ENCODE data around the gene SRBD1.

SRBD1 gene

DNA sequence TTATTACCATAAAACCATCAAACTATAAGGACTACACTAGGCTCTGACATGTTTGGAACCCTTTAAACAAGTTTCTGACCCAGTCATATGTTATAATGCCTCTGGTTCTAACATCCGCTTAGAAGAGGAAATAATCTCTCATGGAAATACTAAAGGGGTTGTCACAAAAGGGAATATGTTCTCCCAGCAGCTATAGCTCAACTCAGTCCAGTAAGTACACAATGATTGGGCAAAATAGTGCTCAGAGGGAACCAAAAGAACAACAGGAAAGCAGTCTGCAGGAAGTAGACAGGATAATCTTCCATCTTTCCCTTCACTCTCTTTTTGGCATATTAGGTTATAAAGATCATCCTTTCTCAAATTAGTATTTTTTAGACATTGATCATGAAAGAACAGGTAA is 4.3 kb downstream of the SRBD1 start:
- Histone ChIP-seq H3K9ac (ENCODE audit: low read length) (no peak overlapping the region), H3K27me3 (ENCODE audit: low read depth, low read length) (no peaks in the 10 kb centered on the region), H3K4me3 (ENCODE audit: low read length) (no peak overlapping the region), H3K4me1 (ENCODE audit: low read length) (peaks cover 33% of the 10 kb centered on the region), H2AFZ (ENCODE audit: low read depth, low read length) (no peak overlapping the region), H3K36me3 (replicated peaks; ENCODE audit: low read depth, low read length) (peaks cover 17% of the 10 kb centered on the region), H3K79me2 (ENCODE audit: low read length) (peaks cover 37% of the 10 kb centered on the region), H3K4me2 (ENCODE audit: low read length) (no peak overlapping the region), H4K20me1 (ENCODE audit: insufficient read depth, low read length) (no peaks in the 10 kb centered on the region), H3K9me3 (ENCODE audit: insufficient read depth, low read length) (no peaks in the 10 kb centered on the region), H3K27ac (ENCODE audit: low read length) (no peak overlapping the region)
- TF ChIP-seq, protein P1, sequence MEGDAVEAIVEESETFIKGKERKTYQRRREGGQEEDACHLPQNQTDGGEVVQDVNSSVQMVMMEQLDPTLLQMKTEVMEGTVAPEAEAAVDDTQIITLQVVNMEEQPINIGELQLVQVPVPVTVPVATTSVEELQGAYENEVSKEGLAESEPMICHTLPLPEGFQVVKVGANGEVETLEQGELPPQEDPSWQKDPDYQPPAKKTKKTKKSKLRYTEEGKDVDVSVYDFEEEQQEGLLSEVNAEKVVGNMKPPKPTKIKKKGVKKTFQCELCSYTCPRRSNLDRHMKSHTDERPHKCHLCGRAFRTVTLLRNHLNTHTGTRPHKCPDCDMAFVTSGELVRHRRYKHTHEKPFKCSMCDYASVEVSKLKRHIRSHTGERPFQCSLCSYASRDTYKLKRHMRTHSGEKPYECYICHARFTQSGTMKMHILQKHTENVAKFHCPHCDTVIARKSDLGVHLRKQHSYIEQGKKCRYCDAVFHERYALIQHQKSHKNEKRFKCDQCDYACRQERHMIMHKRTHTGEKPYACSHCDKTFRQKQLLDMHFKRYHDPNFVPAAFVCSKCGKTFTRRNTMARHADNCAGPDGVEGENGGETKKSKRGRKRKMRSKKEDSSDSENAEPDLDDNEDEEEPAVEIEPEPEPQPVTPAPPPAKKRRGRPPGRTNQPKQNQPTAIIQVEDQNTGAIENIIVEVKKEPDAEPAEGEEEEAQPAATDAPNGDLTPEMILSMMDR (IDR thresholded peaks at IDR 0.05; ENCODE audit: low read depth, low read length) = no peak
- no peak for TF ChIP-seq EZH2phosphoT487 (IDR thresholded peaks at IDR 0.05; ENCODE audit: low read depth)

DNA sequence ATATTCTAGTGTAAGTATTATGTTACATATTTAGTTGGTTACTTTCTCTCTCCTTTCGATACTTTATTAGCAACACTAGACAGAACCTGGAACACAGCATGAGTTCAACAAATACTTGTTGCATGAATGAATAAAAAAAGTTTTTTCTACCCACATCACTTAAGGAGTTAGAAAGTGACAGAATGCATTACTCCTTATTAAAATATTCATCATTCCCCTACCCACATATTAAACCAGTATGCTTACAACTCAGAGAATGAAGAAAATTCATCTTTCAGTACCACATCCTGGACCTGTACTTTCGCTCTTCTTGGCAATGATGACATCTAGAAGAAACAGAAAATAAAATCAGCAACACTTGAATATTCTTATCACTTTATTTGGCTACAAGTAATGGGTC is 6.0 kb downstream of the SRBD1 start:
- Histone ChIP-seq H3K36me3 (replicated peaks; ENCODE audit: low read depth, low read length) (peaks cover 30% of the 10 kb centered on the region), H3K27ac (ENCODE audit: low read length) (no peak overlapping the region), H3K4me1 (ENCODE audit: low read length) (peaks cover 27% of the 10 kb centered on the region), H3K27me3 (ENCODE audit: low read depth, low read length) (no peaks in the 10 kb centered on the region), H3K9ac (ENCODE audit: low read length) (no peak overlapping the region), H2AFZ (ENCODE audit: low read depth, low read length) (no peak overlapping the region), H3K4me2 (ENCODE audit: low read length) (no peak overlapping the region), H4K20me1 (ENCODE audit: insufficient read depth, low read length) (no peaks in the 10 kb centered on the region), H3K4me3 (ENCODE audit: low read length) (no peak overlapping the region), H3K79me2 (ENCODE audit: low read length) (peaks cover 32% of the 10 kb centered on the region), H3K9me3 (ENCODE audit: insufficient read depth, low read length) (no peaks in the 10 kb centered on the region)
- TF ChIP-seq, protein P1 (IDR thresholded peaks at IDR 0.05; ENCODE audit: low read depth, low read length) = no peak
- no peak for TF ChIP-seq EZH2phosphoT487 (IDR thresholded peaks at IDR 0.05; ENCODE audit: low read depth)

GRCh38 chr2:45602624-45603023 is 8.4 kb downstream of the SRBD1 start:
- H3K4me2 ChIP-seq (ENCODE audit: low read length) = peak overlapping the region; percentile 65
- H3K27ac ChIP-seq (ENCODE audit: low read length) = peak overlapping the region; percentile 57
- H3K9ac ChIP-seq (ENCODE audit: low read length) = peak overlapping the region; percentile 8; the same call in 1 of the 2 replicates
- H3K9me3 ChIP-seq (ENCODE audit: insufficient read depth, low read length) = no peaks in the 10 kb centered on the region
- H2AFZ ChIP-seq (ENCODE audit: low read depth, low read length) = no peak overlapping the region
- H3K79me2 ChIP-seq (ENCODE audit: low read length) = peaks cover 8% of the 10 kb centered on the region
- no peaks in the 10 kb centered on the region for H4K20me1 ChIP-seq (ENCODE audit: insufficient read depth, low read length)
- H3K36me3 ChIP-seq (replicated peaks; ENCODE audit: low read depth, low read length) = peaks cover 40% of the 10 kb centered on the region
- no peaks in the 10 kb centered on the region for H3K27me3 ChIP-seq (ENCODE audit: low read depth, low read length)
- peaks cover 19% of the 10 kb centered on the region for H3K4me1 ChIP-seq (ENCODE audit: low read length)
- TF ChIP-seq EZH2phosphoT487 (IDR thresholded peaks at IDR 0.05; ENCODE audit: low read depth) = no peak
- TF ChIP-seq, protein P1 (IDR thresholded peaks at IDR 0.05; ENCODE audit: low read depth, low read length) = no peak
- H3K4me3 ChIP-seq (ENCODE audit: low read length) = peak overlapping the region; percentile 28

DNA sequence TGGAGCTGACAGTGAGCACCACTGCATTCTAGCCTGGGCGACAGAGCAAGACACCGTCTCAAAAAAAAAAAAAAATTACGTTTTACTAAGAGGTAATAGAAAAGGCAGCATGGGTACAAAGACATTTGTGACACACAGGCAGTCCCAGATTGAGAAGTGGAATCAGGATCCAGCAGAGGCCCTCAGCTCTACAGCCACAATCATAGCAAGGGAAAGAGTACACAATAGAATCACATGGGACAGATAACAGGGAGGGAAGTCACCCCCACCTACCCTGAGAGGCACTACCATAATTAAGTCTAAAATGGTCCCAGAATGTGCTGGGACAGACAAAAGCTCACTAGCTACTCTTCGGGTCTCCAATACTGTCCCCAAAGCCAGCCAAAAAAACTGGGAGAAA is 12.5 kb downstream of the SRBD1 start:
- Histone ChIP-seq H3K79me2 (ENCODE audit: low read length) (peaks cover 4% of the 10 kb centered on the region; the same call in 1 of the 2 replicates), H3K36me3 (replicated peaks; ENCODE audit: low read depth, low read length) (peaks cover 45% of the 10 kb centered on the region), H3K9ac (ENCODE audit: low read length) (no peak overlapping the region), H3K27ac (ENCODE audit: low read length) (no peak overlapping the region), H3K27me3 (ENCODE audit: low read depth, low read length) (no peaks in the 10 kb centered on the region), H3K4me1 (ENCODE audit: low read length) (peaks cover 16% of the 10 kb centered on the region), H4K20me1 (ENCODE audit: insufficient read depth, low read length) (no peaks in the 10 kb centered on the region), H2AFZ (ENCODE audit: low read depth, low read length) (no peak overlapping the region), H3K4me2 (ENCODE audit: low read length) (no peak overlapping the region), H3K4me3 (ENCODE audit: low read length) (no peak overlapping the region), H3K9me3 (ENCODE audit: insufficient read depth, low read length) (no peaks in the 10 kb centered on the region)
- TF ChIP-seq, protein P1 (IDR thresholded peaks at IDR 0.05; ENCODE audit: low read depth, low read length) = no peak
- no peak for TF ChIP-seq EZH2phosphoT487 (IDR thresholded peaks at IDR 0.05; ENCODE audit: low read depth)

Data from OCI-LY3 (cell line).